SKM-1 treated with dmso at 0.1 percent for 144 hours (cell line): ENCODE results near the gene STOML3.

Source experiments
- DNase-seq: peaks from one replicate; lab custom pipeline; 2025; ENCODE audit not compliant: unreplicated experiment; lab: John Stamatoyannopoulos, UW

Gene STOML3

DNA sequence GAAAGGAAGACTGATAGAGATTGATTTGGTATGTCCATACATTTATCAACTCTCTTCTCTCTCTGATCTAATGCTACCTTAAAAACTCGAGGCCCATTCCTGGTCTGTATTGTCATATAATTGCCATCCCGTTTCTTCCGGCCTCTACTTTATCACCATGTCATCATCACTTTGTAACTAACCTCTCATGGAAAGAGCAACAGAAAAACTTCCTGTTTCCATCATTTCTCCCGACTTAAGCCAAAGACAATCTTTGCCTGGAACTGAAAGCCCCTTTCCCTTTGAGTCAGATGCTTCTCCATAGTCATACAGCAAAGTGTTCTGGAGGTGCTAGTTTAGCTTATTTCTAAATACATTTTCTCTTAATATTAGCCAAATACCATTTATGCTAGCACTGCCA lies 2.8 kb upstream of the STOML3 start:
- no peak for DNase-seq

DNA sequence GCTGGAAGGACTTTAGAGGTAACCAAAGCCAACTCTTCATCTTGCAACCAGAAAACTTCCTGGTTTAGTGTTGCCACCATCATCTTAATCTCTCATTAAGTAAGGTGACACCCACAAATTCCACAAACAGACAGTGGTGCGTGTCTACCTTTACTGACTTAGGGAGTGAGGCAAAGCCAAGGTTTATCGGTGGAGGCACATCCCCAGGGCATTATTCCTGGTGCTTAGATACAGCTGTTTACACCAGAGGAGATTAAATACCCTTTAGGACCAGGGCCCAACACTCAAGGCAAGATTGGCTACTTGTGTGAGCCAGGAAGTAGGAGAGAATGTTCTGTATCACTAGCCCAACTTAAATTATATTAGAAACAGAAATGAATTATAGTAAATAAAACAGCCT lies 9.5 kb downstream of the STOML3 start:
- DNase-seq = no peak

DNA sequence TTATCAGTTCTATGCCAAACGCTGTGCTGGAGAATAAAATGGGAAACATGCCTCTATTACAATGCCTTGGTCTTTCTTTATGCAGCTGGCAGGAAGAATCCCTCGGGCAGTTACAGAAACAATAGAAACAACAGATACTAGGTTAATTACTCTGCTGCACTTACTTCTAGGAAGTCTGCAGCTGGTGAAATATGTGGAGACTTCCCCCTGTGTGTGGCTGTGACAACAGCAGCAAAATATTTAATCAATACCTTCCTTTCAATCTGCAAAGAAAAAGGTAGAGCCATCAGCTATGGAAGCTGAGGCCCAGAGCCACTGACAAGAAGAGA lies 9.9 kb downstream of the STOML3 start:
- no peak for DNase-seq

DNA sequence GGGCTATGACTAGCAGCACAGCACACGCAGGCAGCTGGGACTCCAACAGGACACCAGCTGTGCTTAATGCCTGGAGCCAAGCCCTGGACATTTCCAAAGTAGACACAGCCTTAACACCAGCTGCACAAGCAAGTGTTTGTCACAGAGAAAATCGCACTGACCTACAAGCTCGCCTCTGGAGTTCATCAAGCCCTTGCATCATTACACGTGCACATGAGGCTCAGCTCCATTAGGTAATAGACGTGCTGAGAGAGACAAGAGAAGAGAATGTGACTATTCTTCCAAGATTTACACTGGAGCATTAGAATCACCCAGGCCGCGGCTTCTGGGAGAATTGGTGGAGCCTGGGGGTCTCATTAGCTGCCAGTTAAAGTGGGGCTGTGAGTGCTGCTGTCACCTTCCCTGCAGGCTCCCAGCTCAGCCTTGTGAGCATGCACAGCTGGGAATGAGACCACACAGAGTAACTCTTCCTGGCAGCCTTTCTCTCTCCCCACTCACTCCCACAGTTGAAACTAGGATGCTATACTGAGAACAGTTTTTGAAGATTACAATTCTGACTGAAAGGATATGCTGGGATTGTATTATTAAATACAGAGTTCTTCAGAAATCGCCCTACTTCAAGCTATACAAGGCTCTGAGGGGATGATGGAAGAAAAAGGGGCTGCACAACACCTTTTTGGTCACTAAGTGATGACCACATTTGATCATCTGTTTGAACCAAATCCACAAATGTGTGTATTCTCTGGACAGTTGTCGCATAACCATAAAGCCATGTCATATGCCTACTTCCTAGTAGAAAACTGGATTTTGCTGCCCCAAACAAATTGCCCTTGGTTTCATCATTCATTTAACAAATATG lies 10.5 kb downstream of the STOML3 start:
- DNase-seq = no peak

DNA sequence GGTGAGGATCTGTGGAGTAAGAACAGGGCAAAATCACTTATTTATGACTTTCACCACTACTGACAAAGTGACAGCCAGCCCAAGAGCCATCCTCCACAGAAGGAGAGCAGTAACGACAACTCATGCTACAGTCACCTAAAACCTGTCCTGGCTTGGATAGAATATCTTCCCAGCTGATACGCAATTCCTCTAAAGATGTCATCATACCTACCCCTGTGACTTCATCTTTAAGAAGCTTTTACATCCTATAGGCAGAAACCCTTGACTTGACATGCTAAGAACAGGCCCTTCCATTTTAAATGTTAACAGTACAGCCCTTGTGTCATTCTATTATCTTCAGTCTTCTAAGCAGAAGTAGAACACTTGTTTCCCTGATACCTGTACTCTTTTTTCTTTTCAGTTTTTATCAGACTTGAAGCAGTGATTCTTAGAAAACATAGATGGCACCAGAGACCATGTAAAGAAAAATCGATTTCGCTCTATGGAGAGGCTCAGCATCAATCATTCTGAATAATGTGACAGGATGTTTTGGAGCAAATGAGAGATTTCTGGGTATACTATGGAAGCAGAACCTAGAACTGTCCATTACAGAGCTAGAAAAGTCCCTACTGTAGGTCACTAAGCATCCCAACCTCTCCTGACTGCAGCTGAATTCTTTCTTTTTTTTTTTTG lies 20.1 kb downstream of the STOML3 start:
- DNase-seq = no peak

DNA sequence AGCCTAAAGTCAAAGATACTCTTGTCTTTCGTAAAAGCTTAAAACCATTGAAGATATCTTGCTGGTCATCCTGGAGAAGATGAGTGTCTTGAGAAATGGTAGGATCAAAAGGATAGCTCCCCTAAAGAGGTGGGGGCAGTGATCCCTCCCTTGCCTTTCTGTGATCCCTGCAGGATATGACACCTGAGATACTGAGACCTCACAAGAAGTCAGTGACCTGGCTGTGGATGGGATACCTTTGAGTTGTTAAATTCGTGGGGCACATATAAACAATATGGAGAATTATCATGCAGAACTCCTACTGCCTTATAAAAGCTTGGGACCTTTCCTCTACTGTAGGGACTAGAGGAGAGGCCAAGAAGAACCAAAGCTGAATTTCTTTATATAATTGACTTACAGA lies 21.4 kb downstream of the STOML3 start:
- no peak for DNase-seq

DNA sequence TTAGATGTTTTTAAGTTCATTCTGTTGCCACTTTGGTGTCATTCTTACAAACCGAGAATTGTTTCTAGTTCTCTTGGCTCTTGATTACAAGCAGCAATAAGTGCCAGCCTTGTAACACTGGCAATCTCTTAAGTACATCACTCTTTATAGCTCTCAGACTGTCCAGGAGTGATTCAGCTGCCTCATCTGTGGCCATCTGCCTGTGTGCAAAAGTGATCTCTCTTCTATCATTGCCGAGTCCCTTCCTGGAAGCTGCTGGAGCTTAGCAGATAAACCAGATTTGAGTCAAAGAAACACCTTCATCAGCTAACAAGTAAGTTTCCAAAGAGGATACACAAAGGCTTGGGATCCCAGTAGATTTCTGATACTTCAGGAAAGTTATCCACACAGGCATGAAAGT lies 23.2 kb downstream of the STOML3 start:
- no peak for DNase-seq

DNA sequence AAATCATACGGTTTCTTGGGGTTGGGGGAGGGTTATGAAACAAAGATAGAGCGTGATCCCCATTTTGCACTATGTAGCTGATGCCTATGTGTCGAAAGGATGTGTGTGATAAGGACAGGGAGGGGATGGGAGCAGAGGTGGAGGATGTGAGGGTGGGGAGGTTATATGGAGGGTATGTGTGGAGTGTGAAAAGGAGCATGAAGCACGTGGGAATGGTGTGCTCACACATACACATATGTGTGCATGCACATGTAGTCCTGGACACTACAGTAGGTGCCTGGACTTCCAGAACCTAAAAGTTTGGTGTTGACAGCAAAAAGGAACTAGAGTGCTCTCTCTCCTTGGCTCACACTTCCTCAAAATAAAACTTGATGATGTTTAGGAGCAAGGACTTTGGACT lies 25.4 kb downstream of the STOML3 start:
- DNase-seq = peak; percentile 8

DNA sequence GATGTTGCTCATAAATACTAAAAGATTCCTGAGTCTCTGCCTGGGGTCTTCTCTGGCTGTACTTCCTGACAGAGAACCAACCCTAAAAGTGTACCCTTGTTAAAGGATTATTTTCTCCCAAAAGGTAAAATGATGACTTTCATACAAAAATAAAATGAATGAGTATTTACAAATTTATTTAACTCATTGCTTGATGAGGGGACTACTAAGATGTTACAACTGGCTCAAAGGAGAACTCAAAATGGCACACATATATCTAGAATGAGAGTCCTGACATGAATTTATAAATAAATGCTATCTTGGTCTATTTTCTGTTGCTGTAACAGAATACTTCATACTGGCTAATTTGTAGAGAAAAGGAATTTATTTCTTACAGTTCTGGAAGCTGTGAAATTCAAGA lies 30.5 kb downstream of the STOML3 start:
- DNase-seq = no peak

DNA sequence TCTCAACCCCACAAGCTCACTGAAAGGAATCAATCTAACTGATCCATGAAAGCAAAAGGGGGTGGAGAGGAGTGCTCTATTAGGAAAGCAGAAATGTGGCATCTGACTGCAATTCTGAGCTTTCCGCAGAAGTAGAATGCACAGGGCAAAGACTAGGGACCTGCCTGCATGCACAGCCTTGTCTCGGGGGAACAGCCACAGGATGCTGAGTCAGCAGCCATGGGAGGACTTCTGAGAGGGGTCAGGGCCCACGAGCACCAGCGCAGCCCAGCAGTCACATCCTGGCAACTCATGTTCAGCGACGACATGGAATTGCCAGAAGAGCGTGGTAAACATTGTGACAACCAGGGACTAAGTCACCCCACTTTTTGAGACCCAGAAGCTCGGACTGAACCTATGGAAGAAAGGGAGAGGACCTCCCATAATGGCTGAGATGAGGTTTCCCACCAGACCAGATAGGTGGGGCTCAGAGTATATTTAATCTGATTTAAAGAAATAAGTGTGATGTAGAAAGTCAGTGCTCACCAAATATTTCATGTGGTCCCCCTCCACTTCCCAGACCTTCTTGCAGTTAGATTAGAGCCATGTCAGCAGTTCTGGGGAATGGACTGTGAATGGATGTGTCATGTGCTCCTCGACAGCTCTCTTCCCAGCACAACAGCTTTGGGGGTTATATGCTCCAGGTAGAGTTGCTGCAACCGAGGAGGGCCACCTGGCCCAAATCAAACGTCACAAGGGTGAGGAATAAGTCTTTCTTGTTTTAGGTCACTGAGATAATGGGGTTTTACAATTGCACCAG lies 32.6 kb downstream of the STOML3 start:
- no peak for DNase-seq

DNA sequence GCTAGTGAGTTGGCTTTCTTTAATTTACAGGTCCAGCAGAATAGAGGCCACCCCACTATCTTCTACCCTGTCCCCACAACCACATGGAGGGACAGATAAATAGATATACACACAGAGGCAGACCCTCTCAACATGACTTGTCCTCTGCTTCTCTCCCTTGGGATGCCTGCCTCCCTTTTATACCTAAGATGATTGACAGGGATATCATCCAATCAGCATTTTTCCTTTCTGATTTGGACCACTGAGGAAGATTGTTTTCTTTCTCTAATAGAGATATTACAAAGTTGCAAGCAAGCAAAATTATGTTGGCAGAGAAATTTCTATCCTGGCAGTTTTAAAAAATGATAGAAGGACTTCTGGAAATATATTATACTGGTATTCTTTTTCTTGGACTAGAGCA lies 35.8 kb downstream of the STOML3 start:
- no peak for DNase-seq

DNA sequence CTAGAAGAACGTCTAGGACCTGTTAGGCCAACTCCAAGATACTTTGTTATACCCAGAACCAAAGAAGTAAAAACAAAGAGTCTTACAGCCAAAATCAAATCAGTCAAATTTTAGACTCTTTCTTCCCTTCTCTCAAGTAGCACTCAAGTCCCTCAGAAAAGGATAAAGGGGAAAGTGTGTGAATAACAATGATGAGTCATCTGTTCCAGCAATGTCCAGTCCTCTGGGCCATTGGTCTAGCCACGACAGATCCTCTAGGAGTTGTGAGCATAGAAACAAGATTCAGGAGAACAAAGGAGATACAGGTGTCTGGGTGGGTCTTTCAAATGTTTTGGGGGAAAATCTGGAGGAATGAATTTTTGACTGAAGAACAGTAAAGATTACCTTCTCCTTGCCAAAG lies 36.3 kb downstream of the STOML3 start:
- no peak for DNase-seq

DNA sequence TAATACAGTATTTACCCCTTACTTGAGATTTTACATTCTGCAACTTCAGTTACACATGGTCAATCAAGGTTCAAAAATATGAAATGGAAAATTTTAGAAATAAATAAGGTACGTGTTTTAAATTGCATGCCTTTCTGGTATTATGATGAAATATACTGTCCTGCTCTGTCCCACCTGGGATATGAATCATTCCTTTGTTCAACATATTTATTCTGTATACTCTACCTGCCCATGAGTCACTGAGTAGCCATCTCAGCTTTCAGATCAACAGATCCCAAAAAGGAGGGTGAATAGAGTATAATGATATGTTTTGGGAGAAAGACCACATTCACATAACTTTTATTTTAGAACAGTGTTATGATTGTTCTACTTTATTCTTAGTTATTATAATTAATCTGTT lies 37.8 kb downstream of the STOML3 start:
- DNase-seq = no peak

DNA sequence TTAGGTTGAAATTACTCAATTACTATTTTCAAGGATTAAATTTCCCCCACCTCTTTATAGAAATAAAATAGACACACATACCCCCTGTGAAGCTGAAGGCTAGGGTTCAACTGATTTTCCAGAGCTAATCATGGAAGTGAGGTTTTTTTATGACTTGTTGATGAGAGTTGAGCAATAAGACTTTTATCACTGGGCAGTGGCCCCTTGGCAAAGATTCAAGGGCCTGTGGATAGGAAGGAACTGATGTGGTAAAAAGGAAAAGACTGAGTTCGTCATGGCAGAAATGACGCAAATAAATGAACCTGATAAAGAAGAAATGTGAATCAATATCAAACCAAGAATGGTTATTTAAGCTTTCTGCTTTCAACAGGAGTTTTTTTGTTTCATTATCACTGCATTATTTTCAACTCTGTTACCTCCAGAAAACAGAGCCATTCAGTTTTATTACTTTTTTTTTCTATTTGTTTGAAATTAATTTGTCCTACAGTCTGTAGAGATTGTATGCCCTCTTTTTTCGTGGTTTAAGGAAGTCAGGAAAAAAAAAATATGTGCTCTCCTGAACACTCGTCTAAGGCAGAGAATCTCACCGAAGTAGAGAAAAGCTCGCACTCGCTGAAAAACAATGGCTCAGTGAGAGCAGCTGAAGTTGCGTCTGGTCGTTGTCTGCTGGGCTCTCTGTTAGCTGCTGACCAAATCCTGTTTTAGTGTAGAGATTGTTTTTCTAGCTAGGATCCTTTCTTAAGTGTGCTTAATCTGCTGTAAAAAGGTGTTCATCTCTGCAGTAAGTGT lies 38.9 kb downstream of the STOML3 start:
- DNase-seq = no peak

DNA sequence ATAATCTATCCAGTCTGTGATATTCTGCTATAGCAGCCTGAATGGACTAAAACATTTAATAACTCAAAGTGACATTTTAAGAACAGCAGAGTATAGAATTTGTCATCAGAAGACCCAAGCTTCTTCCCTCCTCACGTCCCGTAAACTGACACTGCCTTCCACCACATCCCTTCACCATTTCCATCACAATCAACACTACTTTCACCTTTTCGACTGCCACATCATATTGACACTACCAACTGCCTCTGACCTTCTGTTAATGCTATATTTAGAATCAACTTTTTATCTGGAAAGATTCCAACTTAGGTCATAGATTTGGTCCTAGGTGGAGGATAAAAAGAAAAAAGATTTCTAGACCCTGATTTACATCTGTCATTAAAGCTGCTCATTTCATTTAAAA lies 39.6 kb downstream of the STOML3 start:
- no peak for DNase-seq

DNA sequence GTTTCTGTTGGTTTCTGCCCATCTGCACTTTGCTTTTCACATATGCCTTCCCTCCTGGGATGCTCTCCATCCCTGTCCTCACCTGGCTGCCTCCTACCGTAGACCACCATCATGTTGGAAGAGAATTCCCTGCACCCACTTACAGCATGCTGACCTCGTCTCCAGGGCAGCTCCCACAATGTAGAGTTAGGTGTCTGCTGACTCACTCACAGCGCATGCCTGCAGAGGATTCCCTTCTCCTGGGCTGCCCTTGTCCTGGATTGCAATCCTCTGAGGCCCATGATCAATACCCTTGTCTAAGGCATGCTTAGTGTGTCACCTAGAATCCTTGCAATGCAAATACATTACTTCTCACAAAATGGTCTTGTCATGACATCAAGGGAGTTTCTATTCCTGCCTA lies 43.6 kb downstream of the STOML3 start:
- no peak for DNase-seq

DNA sequence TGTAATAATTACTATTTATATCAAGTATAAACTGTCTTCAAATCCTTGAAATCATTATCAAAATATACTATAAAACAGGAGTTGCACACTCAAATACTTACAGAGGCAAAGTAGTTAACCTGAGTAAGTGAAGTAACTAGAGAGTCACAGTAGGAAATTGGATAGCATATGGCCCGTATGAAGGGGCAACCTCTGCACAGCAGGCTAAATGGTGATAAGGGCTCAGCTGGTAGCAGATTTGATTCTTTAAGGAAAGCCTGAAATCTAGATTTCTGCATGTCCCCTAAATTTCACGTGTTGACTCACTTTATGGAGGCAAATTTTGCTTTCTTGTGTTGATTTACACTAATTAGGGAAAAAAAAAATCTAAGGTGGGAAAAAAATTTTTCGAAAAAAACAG lies 46.4 kb downstream of the STOML3 start:
- no peak for DNase-seq

DNA sequence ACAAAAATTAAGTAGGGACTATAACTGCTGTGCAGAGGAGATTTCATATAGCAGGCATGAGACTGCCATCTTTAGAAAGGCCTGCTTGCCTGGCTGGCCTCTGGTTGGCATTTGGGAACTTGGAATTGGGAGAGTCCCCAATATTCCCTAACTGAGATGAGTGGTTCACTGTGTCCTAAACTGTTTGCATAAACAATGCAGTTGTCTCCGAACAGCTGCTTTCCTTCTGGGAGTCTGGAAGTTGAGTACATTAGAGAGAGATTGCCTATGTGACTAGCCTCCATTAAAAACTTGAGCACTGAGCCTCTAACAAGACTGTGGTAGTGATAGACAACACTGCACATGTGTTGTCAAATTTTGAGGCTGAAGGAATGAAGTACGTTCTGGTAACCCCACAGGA lies 47.4 kb downstream of the STOML3 start:
- no peak for DNase-seq

DNA sequence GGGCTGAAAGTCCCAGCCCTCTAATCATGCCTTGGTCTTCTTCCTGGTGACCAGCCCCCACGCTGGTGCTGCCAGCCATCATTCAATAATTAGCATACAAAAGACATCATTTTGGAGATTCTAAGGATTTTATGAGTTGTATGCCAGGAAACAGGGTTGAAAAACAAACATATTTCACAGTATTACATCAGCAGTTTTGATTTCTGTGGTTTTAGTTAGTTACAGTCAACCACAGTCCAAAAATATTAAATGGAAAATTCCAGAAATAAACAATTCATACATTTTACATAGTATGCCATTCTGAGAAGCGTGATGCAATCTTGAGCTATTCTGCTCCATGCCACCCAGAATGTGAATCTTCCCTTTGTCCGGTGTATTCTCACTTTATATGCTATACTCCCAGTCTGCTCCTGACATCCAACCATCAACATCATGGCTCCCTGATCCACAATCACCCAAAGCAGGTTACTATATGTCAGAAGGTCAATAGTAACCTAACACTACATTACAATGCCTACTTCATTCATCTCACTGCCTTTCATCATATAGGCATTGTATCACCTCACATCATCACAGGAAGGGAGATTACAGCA lies 49.2 kb downstream of the STOML3 start:
- no peak for DNase-seq

DNA sequence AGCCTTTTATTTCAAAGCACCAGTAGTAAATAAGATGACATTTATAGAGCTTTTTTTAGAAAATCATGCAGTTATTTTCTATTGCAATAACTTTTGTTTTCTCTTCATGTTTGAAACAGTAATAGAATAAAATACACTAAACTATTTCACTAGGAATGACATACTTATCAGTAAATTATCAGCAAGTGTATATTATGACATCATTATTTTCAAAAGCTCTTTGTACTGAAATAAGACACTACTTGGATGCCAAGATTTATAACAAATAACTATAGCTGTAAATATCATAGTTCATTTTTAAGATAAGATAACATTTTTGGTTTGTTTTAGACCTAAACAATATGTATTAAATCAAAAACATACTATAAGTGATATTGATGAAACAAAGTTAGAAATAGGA lies 56.8 kb downstream of the STOML3 start:
- DNase-seq = no peak

DNA sequence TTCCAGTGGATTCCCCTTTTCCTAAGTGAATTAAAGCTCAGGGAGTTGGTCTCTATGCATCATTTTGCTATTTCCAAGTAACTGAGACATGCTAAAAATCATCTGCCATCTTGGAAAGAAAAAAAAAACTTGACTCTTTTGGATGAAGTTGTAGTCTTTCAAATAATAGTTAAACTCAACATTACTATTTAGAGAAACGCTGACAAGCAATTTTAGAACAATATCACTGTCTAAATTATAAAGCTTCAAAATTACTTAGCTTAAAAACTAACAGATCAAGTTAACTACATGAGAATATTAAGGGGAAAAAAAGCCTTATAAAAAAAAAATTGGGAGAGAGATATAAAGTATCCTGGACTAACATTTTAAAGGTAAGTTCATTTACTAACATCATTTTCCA lies 68.5 kb downstream of the STOML3 start:
- no peak for DNase-seq
